Measurements from ENCODE around the gene UBE2E2.

UBE2E2 gene

DNA sequence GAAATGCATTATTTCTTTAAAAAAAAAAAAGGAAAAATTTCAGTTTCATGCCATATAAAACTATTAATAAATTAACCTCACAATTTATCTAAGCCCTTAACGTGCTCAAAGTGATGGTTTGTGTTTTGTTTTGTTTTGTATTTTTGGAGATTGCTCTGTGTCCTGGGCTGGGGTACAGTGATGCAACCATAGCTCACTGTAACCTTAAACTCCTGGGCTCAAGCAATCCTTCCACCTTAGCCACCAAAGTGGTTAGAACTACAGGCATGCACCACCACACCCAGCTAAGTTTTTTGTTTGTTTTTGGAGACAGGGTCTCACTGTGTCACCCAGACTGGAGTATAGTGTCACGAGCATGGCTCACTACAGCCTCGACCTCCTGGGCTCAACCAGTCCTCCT is 180.7 kb downstream of the UBE2E2 start:
- no peaks in the 10 kb centered on the region for H3K36me3 ChIP-seq (ENCODE audit: insufficient read depth, low read length)
- no peak overlapping the region for H3K4me3 ChIP-seq (ENCODE audit: low read length)
- H3K9ac ChIP-seq (ENCODE audit: low read depth, low read length): no peak overlapping the region
- no peaks in the 10 kb centered on the region for H3K9me3 ChIP-seq (replicated peaks; ENCODE audit: low read length)
- H3K4me1 ChIP-seq (ENCODE audit: control insufficient read depth, insufficient read depth, low read length): no peaks in the 10 kb centered on the region
- no peak overlapping the region for H3K4me2 ChIP-seq (ENCODE audit: low read length)
- no peaks in the 10 kb centered on the region for H3K27me3 ChIP-seq (ENCODE audit: control insufficient read depth, insufficient read depth, low read length)

DNA sequence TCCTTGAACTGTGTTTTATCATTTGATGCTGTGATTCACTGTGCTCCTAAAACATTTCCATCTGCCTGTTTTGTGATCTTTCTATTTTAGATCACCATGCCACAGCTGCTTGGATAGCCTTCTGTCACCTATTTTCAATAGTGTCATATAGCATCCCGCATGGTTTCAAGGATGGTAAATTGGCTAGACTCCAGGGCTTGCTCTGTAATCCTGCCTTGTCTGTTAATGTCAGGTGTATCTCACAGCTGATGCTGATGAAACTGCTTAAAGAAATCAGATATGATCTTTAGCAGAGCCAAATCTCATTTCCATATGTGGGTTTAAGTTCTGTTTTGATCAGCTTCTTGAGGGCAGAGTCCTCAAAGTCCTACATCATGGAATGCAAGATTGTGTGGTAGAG is 182.2 kb downstream of the UBE2E2 start:
- H3K4me1 ChIP-seq (ENCODE audit: control insufficient read depth, insufficient read depth, low read length): no peaks in the 10 kb centered on the region
- no peak overlapping the region for H3K4me2 ChIP-seq (ENCODE audit: low read length)
- no peak overlapping the region for H3K4me3 ChIP-seq (ENCODE audit: low read length)
- H3K9me3 ChIP-seq (replicated peaks; ENCODE audit: low read length): no peaks in the 10 kb centered on the region
- no peaks in the 10 kb centered on the region for H3K36me3 ChIP-seq (ENCODE audit: insufficient read depth, low read length)
- no peak overlapping the region for H3K9ac ChIP-seq (ENCODE audit: low read depth, low read length)
- no peaks in the 10 kb centered on the region for H3K27me3 ChIP-seq (ENCODE audit: control insufficient read depth, insufficient read depth, low read length)

DNA sequence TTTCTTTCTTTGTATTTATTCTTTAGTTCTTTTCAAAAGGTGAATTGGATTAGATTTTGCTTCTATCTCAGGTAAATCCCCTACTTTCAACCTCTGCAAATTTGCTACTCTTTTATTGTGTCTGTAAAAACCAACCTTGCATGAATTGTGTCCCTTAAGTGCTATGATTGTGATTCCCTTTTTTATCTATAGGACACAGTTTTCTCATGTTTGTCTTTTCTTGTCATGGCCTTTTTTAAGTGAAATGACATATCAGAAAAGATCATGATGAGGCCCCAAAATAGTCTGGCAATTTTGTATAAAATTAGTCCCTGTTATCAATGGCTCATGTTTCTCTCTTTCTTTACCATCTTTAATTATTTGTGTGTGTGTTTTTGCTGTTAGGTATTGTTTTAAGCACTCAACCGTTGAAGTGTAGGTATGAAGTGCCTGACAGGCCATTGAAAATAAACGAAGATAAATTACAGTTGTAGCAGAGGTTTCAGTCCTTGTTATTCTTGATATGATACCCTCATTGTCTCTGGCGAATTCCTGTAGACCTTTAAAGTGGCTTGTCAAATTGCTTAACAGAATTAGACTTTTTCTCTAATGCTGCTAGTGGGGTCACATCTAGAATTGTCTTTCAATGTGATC is 184.3 kb downstream of the UBE2E2 start:
- H3K27me3 ChIP-seq (ENCODE audit: control insufficient read depth, insufficient read depth, low read length): no peaks in the 10 kb centered on the region
- H3K4me1 ChIP-seq (ENCODE audit: control insufficient read depth, insufficient read depth, low read length): no peaks in the 10 kb centered on the region
- no peak overlapping the region for H3K9ac ChIP-seq (ENCODE audit: low read depth, low read length)
- no peak overlapping the region for H3K4me3 ChIP-seq (ENCODE audit: low read length)
- no peaks in the 10 kb centered on the region for H3K9me3 ChIP-seq (replicated peaks; ENCODE audit: low read length)
- H3K4me2 ChIP-seq (ENCODE audit: low read length): no peak overlapping the region
- H3K36me3 ChIP-seq (ENCODE audit: insufficient read depth, low read length): no peaks in the 10 kb centered on the region

DNA sequence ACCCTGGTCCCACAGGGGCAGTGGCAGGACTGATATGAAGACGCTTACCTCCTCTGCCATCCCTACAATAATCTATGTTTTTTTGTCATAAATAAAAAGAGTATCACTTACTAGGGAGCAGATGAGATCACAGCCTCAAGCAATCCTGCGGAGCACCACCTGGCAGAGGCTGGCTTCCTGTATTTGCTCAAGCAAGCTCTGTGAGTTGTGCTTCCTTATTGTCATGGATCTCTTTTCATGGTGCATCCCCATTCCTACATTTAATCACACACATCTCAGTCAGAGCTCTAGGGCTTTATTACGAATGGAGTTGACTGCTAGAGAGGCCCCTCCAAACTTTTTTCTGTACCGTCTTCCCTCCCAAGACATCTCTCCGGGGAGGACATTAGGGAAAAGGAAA is 186.0 kb downstream of the UBE2E2 start:
- Histone ChIP-seq H3K9me3 (replicated peaks; ENCODE audit: low read length) (no peaks in the 10 kb centered on the region), H3K4me1 (ENCODE audit: control insufficient read depth, insufficient read depth, low read length) (no peaks in the 10 kb centered on the region), H3K36me3 (ENCODE audit: insufficient read depth, low read length) (no peaks in the 10 kb centered on the region), H3K9ac (ENCODE audit: low read depth, low read length) (no peak overlapping the region), H3K27me3 (ENCODE audit: control insufficient read depth, insufficient read depth, low read length) (no peaks in the 10 kb centered on the region), H3K4me2 (ENCODE audit: low read length) (no peak overlapping the region), H3K4me3 (ENCODE audit: low read length) (no peak overlapping the region)

DNA sequence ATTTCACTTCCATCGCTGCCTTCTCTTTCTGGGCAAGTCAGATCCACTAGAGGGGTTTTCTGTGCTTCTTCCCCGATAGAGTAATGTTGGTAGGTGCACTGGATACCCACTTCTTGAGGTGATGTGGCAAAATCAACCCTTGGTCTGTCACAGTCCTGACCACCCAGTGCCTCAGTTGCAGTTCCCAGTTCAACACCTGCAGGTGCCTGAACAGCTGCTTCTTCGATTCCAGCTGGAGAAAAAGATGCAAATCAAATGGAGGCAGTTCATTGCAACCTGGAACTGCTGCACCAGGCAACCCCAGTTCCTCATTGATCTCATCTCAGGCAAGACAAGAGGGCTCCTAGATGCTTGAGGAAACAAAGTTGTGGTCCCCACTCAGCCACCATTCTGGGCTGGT is 186.6 kb downstream of the UBE2E2 start:
- Histone ChIP-seq H3K4me1 (ENCODE audit: control insufficient read depth, insufficient read depth, low read length) (no peaks in the 10 kb centered on the region), H3K4me3 (ENCODE audit: low read length) (no peak overlapping the region), H3K9ac (ENCODE audit: low read depth, low read length) (no peak overlapping the region), H3K9me3 (replicated peaks; ENCODE audit: low read length) (no peaks in the 10 kb centered on the region), H3K36me3 (ENCODE audit: insufficient read depth, low read length) (no peaks in the 10 kb centered on the region), H3K27me3 (ENCODE audit: control insufficient read depth, insufficient read depth, low read length) (no peaks in the 10 kb centered on the region), H3K4me2 (ENCODE audit: low read length) (no peak overlapping the region)

DNA sequence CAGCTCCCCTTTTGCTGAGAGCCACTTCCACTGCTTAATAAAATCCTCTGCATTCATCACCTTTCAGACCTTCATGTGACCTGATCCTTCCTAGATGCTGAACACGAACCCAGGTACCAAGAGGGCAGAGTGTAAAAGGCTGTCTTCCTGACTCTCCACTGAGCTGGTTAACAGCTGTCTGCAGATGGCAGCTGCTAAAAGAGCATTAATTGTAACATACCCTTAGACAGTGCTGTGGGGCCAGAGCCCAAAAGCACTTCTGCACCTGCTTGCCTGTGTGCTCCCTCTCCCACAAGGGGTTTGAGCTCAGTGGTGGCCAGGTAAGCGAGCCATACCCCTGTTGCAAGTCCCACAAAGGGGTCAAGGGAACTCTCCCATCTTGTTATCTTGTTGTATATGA is 187.3 kb downstream of the UBE2E2 start:
- H3K27me3 ChIP-seq (ENCODE audit: control insufficient read depth, insufficient read depth, low read length): no peaks in the 10 kb centered on the region
- no peaks in the 10 kb centered on the region for H3K4me1 ChIP-seq (ENCODE audit: control insufficient read depth, insufficient read depth, low read length)
- H3K4me2 ChIP-seq (ENCODE audit: low read length): no peak overlapping the region
- no peak overlapping the region for H3K9ac ChIP-seq (ENCODE audit: low read depth, low read length)
- H3K9me3 ChIP-seq (replicated peaks; ENCODE audit: low read length): no peaks in the 10 kb centered on the region
- H3K4me3 ChIP-seq (ENCODE audit: low read length): no peak overlapping the region
- no peaks in the 10 kb centered on the region for H3K36me3 ChIP-seq (ENCODE audit: insufficient read depth, low read length)

DNA sequence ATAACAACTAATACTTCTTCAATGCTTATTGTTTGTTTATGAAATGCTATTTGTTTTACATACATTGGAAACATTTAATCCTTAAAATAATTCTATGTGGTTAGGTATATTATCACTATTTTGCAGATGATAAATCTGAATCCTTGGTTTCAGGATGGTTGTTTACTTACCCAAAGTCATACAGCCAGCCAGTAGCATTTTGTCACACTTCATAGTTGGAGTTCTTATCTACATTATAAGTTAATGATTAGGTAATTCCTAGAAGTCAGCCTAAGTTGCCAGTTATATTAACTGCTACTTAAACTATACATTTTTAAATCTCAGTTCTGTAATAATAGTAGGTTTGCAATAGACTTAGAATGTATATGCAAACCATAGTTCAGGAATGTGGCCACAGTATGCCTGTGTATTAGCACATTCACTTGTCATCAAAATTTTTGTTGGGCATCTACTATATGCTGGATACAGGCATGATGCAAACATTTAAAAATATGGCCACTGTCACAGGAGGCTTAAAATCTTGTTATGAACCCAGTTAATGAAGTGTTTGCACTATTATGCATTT is 187.9 kb downstream of the UBE2E2 start:
- Histone ChIP-seq H3K9me3 (replicated peaks; ENCODE audit: low read length) (no peaks in the 10 kb centered on the region), H3K4me1 (ENCODE audit: control insufficient read depth, insufficient read depth, low read length) (no peaks in the 10 kb centered on the region), H3K36me3 (ENCODE audit: insufficient read depth, low read length) (no peaks in the 10 kb centered on the region), H3K4me2 (ENCODE audit: low read length) (no peak overlapping the region), H3K27me3 (ENCODE audit: control insufficient read depth, insufficient read depth, low read length) (no peaks in the 10 kb centered on the region), H3K9ac (ENCODE audit: low read depth, low read length) (no peak overlapping the region), H3K4me3 (ENCODE audit: low read length) (no peak overlapping the region)

DNA sequence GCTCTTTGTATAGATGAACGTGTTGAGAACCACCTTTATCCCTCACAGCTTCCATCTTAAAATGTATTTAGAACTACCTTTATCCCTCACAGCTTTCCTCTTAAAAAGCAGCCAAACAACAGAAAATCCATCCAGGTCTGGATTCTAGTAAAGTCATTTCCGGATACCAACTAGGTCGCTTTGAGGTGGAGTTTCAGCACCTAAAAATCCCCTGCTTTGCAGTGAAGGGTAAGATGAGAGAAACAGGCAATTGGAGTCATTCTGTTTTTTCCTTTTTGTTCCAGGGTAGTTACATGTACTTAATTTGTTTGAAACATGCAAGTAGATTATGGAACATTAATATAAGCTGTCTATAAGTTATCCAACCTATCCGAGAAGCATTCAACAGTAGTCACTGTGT is 192.0 kb downstream of the UBE2E2 start:
- Histone ChIP-seq H3K36me3 (ENCODE audit: insufficient read depth, low read length) (no peaks in the 10 kb centered on the region), H3K27me3 (ENCODE audit: control insufficient read depth, insufficient read depth, low read length) (no peaks in the 10 kb centered on the region), H3K4me1 (ENCODE audit: control insufficient read depth, insufficient read depth, low read length) (peaks cover 3% of the 10 kb centered on the region), H3K4me2 (ENCODE audit: low read length) (no peak overlapping the region), H3K4me3 (ENCODE audit: low read length) (no peak overlapping the region), H3K9ac (ENCODE audit: low read depth, low read length) (no peak overlapping the region), H3K9me3 (replicated peaks; ENCODE audit: low read length) (no peaks in the 10 kb centered on the region)

DNA sequence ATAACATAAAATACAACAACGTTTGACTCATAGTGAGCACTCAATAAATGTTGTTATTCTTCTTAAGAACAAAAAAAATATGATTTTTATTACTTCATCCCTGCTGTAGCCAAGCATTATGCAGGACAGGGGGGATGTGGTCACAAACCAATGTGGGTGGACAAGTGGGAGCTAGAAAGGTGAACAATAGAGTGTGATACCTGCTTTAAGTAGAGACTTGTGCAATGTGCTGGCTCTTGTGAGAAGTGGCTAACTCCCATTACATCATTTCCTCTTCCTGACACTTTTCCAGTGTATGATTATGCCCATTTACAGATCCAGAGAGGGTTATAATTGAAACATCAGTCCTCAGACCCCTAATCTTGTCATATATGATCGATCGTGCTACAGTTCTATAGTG is 193.6 kb downstream of the UBE2E2 start:
- Histone ChIP-seq H3K4me2 (ENCODE audit: low read length) (no peak overlapping the region), H3K4me1 (ENCODE audit: control insufficient read depth, insufficient read depth, low read length) (peaks cover 3% of the 10 kb centered on the region), H3K36me3 (ENCODE audit: insufficient read depth, low read length) (no peaks in the 10 kb centered on the region), H3K9me3 (replicated peaks; ENCODE audit: low read length) (no peaks in the 10 kb centered on the region), H3K9ac (ENCODE audit: low read depth, low read length) (no peak overlapping the region), H3K4me3 (ENCODE audit: low read length) (no peak overlapping the region), H3K27me3 (ENCODE audit: control insufficient read depth, insufficient read depth, low read length) (no peaks in the 10 kb centered on the region)

DNA sequence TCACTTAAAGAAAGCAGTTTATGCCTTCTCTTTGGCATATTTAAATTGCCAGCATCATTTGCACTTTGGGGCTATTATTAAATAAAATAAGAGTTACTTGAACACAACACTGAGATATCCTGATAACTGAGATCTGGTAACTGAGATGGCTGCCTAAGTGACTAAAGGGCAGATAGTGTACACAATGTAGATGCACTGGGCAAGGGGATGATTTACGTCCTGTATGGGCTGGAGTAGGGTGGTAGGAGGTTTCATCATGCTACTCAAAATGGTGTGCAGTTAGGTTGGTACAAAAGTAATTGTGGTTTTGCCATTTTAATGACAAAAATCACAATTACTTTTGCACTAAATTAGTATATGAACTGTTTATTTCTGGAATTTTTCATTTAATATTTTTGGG is 196.1 kb downstream of the UBE2E2 start:
- Histone ChIP-seq H3K4me3 (ENCODE audit: low read length) (no peak overlapping the region), H3K36me3 (ENCODE audit: insufficient read depth, low read length) (no peaks in the 10 kb centered on the region), H3K9ac (ENCODE audit: low read depth, low read length) (no peak overlapping the region), H3K4me1 (ENCODE audit: control insufficient read depth, insufficient read depth, low read length) (peaks cover 3% of the 10 kb centered on the region), H3K27me3 (ENCODE audit: control insufficient read depth, insufficient read depth, low read length) (no peaks in the 10 kb centered on the region), H3K4me2 (ENCODE audit: low read length) (no peak overlapping the region), H3K9me3 (replicated peaks; ENCODE audit: low read length) (no peaks in the 10 kb centered on the region)

DNA sequence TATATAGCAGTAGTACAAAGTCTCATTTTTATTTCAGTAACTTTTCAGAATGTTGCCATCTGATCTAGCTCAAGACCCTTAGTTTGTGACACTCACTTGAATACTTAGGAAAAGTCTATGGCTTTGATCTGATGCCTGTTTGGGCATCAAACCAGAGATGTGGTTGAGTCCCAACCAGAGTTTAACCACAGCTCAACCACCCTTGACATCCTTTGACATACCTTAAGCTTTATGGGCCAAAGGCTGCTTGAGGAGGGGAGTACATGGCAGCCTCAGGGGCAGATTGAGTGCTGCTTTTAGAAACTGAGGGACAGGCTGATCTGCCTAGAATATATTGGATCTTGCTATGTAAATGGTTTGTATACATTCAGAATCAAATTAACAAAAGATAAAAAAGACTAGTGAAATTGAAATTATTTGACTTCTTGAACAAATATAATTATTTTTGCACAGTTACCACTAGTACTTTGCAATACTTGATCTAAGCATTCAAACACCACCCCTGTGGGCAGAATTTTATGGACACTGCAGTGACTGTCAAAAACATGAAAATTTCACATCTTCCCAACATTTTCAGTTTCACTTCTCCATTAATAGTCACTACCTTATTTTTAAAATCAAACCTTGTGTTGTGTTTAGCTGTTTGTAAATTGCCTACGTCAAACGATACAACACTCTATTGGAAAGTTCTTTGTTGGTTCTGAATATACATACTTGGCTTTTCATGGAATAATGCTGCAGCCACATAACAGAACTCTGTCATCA is 199.8 kb downstream of the UBE2E2 start:
- H3K4me1 ChIP-seq (ENCODE audit: control insufficient read depth, insufficient read depth, low read length): peaks cover 8% of the 10 kb centered on the region
- H3K36me3 ChIP-seq (ENCODE audit: insufficient read depth, low read length): no peaks in the 10 kb centered on the region
- H3K27me3 ChIP-seq (ENCODE audit: control insufficient read depth, insufficient read depth, low read length): no peaks in the 10 kb centered on the region
- H3K9ac ChIP-seq (ENCODE audit: low read depth, low read length): no peak overlapping the region
- H3K4me2 ChIP-seq (ENCODE audit: low read length): no peak overlapping the region
- H3K4me3 ChIP-seq (ENCODE audit: low read length): no peak overlapping the region
- no peaks in the 10 kb centered on the region for H3K9me3 ChIP-seq (replicated peaks; ENCODE audit: low read length)

DNA sequence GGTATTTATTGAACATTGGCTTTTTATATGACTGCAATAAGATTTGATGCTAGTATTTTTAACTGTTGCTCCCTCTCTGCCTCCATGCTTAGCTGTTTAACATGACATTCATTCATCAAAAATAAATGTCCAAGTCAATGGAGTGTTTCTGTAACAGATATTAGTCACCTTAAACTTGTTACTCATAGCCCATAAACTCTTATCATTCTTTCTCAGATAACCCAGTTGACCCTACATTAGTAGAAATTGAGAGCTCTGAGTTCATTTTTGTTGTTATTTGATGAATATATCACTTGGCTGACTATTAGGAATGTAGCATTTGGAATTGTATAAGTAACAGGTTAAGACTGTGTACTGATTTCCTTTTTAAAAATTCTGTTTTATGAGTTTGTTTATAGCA is 201.1 kb downstream of the UBE2E2 start:
- Histone ChIP-seq H3K4me2 (ENCODE audit: low read length) (no peak overlapping the region), H3K36me3 (ENCODE audit: insufficient read depth, low read length) (no peaks in the 10 kb centered on the region), H3K4me3 (ENCODE audit: low read length) (no peak overlapping the region), H3K27me3 (ENCODE audit: control insufficient read depth, insufficient read depth, low read length) (no peaks in the 10 kb centered on the region), H3K4me1 (ENCODE audit: control insufficient read depth, insufficient read depth, low read length) (peaks cover 8% of the 10 kb centered on the region), H3K9ac (ENCODE audit: low read depth, low read length) (no peak overlapping the region), H3K9me3 (replicated peaks; ENCODE audit: low read length) (no peaks in the 10 kb centered on the region)
